NCI-H446 treated with DMSO at 0.1 percent for 48 hours (cell line): ENCODE measurements around the gene FAM50A.
"Not testable (repeated sequence)": the region's sequence is repeated elsewhere in the genome, so short reads cannot be mapped to it uniquely, and the experiment has no call there.

ENCODE experiments used
- DNase-seq: peaks from one replicate; lab custom pipeline; 2025; lab: John Stamatoyannopoulos, UW

The FAM50A gene

DNA sequence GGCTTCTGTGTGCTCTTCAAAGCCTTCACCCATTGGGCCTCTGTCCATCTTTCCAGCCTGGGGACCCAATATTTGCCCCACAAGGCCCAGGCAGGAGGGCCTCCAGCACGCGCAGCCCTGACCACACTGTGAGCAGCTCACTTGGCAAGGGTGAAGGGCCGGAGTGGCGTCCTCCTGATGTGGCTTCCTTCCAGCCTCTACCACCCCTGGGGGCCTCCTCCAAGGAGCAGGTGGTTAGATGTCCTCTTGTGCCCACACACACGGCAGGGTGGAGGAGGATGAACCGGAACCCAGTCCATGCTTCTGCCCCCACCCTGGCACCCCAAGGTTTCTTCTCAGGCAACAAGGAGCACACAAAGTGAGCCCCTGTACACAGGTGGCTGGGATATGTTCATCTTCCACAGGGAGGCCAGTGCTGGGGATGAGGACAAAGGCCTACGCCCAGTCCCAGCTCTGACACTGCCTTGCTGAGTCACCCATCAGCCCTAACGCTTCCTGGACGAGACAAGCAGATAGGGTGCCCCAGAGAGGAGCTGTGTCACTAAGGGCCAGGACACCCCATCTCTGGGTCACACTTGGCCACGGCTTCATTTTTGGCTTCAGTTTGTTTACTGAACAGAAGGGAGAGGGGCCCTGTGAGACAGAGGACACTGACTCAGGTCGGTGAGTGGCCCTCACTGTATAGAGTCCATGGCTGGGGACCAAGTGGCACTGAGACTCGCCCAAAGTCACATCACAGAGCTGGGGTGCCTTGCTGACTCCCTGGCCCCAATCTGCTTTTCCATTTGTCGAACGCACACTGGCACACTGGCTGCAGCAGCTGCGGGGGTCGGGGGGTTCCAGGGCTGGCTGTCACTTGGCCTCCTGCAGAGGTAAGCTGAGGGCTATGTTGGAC lies 40.6 kb downstream of the FAM50A start:
- DNase-seq: no peak

DNA sequence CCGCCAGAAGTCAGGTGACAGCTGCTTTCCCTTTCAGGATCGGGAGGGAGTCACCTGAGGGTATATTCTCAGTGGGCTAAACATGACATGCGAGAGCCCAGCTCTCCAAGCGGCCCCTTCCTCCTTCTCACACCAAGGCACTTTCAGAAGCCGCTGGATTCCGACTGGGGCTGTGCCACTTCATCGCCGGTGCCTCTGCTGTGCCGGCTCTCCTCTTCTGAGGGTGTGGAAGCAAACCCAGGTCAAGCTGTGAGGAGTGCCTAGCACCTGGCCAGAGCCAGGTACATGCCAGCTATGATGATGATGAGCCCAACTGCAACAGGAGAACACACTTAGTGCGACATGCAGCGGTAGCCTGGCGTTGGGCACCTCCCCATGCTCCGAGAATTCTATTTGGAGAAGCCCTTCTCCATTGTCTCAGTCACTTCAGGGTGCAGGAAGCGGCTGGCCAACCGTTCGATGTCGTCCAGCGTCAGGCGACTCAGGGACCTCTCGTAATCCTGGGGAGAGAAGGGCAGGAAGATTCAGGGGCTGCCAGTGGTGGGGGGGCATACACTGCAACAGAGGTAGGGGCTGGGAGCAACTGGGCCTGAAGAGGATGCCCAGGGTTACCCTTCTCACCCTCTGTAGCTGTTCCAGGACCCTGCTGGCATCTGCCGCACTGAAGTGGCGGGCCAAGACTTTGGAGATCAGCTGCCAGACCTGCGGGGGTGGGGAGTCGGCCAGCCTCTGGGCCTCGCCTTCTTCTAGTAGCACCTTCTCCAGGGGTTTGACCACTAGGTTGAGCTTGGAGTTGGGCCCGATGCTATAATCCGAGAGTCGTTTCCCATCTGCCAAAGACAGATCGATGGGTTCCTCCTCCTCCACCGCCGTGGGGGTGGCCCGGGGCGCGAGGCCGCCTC lies 41.5 kb downstream of the FAM50A start:
- DNase-seq: no peak

DNA sequence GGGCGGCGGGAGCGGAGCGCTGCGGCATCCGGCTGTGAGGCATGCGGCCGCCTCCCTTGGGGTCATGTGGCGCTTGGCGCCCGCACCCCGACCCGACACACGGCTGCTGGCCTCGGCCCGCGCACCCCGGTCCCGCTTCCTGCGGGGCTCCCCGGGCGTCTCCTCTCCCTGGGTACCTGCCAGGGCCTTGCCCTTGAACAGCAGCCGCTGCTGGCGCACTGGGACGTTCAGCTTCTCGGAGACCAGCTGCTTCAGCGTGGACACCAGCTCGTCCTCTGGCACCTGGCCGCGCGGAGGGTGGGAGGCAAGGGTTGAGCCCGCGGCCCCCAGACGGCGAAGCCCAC lies 42.1 kb downstream of the FAM50A start:
- DNase-seq: no peak

DNA sequence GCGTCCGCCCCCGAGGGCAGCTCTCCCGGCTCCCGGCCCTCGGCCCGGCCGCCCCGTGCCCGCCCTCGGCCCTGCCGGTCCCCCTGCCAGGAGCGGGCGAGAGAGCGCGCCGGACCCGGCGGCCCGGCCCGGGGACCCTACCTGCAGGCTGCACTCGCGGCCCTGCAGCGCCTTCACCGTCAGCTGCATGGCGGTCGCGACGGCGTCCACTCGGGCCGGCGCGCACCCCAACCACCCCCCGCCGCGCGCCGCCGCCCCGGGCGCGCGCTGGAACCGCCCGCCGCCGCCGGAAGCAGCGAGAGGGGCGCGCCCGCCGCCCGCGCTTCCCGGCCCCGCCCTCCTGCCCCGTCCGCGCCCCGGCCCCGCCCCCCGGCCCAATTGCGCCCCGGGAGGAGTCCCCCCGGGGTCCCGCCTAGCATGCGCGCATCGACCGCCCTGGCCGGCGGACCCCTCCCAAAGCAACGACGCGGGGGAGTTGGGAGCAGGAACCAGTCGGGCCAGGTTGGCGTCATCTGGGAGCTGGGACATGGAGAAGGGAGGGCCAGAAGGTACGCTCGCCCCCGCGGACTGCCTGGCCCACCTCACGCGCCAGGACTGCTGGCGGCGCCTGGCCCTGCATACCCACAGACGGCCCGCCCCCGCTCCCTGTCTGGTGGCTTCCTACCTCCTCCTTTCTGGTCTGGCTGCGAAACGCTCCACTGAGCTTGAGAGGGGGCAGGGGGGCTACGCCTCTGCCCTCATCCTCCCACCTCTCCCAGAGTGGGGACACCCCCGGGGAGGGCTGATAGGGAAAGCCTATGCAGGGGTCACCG lies 42.7 kb downstream of the FAM50A start, which contains the start of gene UBL4A:
Gene UBL4A (minus strand): TSS at position 220 of the 812 bp plus-strand sequence. CDS start 31 bp downstream, at position 189.
- peak; percentile 17 for DNase-seq

DNA sequence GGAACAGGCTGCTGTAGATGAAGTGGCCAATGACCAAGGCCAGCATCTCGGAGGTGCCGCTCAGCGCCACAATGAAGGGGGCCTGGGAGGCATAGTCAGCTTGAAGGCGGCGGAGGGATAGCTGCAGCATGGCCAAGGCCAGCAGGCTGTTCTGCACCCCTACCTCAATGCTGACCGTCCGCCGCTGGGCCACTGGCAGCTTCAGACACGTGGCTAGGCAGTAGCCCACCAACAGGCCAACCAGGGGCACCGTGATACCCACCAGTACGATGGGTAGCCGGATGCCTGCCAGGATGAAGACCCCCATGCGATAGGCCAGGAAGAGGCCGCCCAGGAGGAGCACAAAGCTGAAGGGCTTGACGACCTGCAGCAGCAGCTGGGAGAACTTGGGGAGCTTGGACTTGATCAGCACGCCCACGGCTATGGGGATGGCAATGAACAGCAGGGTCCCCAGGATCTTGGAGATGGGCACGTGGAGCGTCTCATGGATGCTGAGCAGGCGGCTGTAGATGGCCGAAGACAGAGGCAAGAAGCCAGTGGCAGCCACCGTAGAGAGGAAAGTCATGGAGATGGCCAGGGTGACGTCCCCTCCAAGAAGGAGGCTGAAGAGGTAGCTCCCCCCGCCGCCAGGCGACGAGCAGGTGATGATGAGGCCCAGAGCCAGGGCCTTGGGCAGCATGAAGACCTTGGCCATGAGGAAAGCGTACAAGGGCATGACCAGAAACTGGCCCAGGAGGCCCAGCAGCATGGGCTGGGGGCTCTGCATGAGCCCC lies 43.8 kb downstream of the FAM50A start:
- DNase-seq: no peak

DNA sequence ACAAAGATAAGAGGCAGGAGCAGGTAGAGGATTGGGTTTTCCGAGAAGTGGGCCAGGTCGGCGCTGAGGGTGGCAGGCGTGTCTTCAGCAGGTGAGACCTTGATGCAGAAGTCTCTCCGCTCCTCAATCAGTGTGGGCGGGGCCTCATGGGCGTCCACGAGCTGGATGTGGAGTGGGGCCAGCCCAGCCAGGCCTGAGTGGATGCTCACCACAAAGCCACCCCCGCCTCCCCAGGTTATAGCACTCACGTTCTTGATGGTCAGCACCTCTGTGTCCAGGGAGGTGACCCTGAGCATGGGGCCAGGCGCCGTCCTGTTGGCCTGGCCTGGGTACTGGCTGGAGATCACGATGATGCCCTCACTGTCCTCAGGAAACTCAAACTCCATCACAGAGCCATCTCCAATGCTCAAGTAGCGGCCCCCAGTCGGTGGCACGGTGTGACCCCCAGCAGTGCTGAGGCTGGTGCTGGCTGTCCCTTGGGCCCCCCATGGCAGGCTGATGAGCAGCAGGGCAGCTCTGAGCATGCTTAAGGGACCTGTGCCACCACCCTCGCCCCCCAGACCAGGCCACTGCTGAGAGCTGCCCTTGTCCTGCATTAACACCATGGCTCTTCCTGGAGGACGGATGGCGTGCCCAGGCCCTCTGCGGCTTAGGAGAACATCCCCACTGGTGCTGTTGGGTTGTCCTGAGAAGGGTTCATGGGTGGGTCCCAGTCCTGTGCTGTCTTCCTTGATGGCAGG lies 44.6 kb downstream of the FAM50A start:
- no peak for DNase-seq

DNA sequence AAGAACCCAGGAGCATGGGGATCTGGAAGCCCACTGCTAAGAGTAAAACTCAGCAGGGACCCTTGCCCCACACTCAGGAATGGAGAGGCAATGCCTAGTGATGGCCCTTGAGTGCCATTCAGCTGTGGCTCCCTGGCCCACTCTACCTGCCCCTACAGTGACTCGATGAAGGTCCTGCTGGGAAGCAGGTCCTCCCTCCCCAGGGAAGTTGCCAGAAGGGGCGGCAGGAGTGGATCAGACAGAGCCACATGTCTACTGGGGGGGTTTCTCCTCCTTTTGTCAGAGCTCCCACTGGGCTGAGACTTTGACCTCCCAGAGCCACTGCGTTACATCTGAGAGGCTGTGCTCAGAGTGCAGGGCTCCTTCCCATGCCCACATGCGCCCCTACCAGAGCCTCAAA lies 45.2 kb downstream of the FAM50A start:
- no peak for DNase-seq

DNA sequence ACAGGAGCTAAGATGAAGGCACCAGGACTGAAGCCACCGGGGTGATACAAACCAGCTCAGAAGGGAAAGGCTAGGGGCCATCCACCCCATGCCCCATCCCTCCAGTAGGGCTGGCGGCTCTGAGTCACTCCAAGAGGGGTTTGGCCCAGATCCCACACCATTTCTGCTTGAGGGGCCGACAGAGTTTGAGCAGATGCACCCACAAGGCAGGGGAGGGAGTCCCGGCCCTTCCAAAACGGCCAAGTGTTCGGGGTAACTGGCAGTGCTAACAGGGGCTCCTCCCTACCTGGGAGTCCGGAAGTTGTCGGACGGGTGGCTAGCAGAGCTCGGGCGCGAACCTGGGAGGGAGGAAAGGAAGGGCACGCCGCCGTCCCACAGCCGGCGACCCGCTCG lies 46.1 kb downstream of the FAM50A start:
- DNase-seq: peak; percentile 2

DNA sequence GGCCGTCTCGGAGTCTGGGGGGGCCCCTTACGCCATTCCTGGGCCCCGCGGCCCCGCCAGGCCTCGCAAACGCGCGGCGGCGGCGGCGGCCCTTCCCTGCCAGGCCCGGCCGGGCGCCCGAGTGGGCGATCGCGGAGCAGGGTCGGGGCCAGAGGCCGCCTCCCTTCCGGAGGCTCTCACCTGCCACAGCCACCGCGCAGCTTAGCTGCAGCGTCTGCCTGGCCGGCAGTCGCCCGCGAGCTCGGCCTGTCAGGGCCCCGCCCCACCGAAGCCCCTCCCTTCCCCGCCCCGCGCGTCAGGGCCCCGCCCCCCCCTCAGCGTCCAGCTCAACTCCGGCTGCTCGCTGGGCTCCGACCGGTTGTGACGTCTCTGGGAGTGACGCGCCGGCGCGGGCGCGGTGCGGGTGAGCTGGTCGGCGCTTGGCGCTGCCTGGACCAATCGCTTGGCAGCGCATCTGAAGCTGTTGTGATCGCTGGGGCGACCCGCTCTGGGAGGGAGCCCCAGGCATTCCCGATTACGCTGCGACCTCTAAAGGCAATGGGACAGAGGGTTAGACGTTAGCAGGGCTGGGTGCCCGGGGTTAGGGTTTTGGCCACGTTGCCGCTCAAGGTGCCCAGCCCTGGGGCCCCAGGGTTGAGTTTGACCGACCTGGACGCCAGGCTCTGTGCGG lies 46.6 kb downstream of the FAM50A start, which contains the start of gene SLC10A3:
Gene SLC10A3 (minus strand): TSS at position 216 of the 670 bp plus-strand sequence. CDS start 1,689 bp downstream, outside the sequence.
- peak; percentile 85 for DNase-seq

DNA sequence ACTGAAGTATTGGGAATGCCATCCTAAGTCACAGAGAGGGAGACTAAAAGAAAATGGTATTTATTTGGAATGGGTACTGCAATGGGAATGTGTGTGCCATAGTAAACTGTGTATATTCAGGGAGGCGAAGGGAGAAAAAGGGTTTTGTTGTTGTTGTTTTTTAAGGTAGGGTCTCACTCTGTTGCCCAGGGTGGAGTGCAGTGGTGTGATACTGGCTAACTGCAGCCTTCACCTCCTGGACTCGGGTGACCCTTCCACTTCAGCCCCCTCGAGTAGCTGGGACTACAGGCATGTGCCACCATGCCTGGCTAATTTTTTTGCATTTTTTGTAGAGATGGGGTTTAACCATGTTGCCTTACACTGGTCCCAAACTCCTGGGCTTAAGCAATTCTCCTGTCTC lies 50.8 kb downstream of the FAM50A start:
- DNase-seq: no peak

DNA sequence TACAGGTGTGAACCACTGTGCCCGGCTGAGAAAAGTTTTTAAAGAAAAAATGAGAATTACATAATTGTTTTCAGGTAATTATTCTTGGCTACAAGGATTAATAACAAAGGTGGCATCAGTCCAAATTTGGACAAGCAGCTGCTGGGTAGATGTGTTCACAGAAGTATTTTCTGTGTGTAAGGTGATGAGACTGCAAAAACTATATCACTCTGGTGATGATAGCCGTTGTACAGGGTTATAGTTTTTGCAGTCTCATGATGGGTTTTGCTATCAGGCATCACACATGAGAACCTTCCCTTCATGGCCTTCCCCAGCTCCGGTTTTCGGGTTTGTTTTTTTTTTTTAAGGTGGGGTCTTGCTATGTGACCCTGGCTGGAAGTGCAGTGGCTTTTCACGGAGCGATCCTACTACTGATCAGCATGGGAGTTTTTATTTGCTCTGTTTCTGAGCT lies 51.6 kb downstream of the FAM50A start:
- DNase-seq: no peak

DNA sequence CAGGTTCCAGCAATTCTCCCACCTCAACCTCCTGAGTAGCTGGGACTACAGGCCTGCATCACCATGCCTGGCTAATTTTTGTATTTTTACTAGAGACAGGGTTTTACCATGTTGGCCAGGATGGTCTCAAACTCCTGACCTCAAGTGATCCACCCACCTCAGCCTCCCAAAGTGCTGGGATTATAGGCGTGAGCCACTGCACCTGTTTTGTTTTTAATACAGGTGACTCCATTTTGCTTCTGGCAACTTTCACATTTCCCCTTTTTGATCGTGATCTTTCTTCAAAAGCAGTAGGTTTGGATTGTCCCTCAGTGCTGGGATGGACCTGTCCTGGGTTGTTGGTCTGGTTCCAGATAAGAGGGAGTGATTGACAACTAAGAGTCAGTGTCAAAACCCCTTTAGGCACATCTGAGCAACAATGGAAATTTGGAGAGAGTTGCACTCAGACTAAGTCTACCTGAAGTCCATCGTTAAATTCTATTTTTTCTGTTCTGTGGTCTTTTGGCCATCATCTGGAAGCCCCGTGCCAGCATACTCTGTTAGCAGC lies 52.7 kb downstream of the FAM50A start:
- not testable (repeated sequence) for DNase-seq
